GM18951 (cell line): ENCODE measurements around the gene PEX19.

Experiments used
- POLR2A ChIP-seq: IDR thresholded peaks from 4 replicates; pipeline ENCODE4 v1.6.1; 2011; ENCODE audit warnings: mild to moderate bottlenecking; ENCODE audit not compliant: insufficient read length, insufficient read depth; ENCODE audit errors: extremely low read depth
- in situ Hi-C: fragments of 300-500 bp; cut with MboI; formaldehyde crosslinking; loops from one replicate; pipeline ENCODE4 v1.12.0; 2022; ENCODE audit warnings: low sequenced_read_pairs, mixed read lengths, inconsistent platforms; ENCODE audit not compliant: unreplicated experiment

The PEX19 gene

GRCh38 chr1:160284782-160285344 is at the start of gene PEX19:
PEX19 (minus strand) TSS chr1:160285133; CDS start chr1:160285124, 9 bp downstream.
- TF ChIP-seq POLR2A = peak; percentile 83

GRCh38 chr1:160332516-160332915 is 47.6 kb upstream of the PEX19 start:
- in situ Hi-C loops = no loop called here
- no peak for TF ChIP-seq POLR2A

More at GRCh38 chr1:160284782-160285344, at the start of gene PEX19:
- in situ Hi-C loops = no loop called here

GRCh38 chr1:160330119-160330518 is 45.2 kb upstream of the PEX19 start:
- no peak for TF ChIP-seq POLR2A
- in situ Hi-C loops = no loop called here

GRCh38 chr1:160328184-160328583 is 43.3 kb upstream of the PEX19 start:
- no peak for TF ChIP-seq POLR2A
- in situ Hi-C loops = no loop called here

GRCh38 chr1:160326418-160326817 is 41.5 kb upstream of the PEX19 start:
- no peak for TF ChIP-seq POLR2A
- in situ Hi-C loops = no loop called here

- in situ Hi-C loops = no loop called here
- TF ChIP-seq POLR2A = no peak
Measured at GRCh38 chr1:160325252-160325651, 40.3 kb upstream of the PEX19 start.

GRCh38 chr1:160322831-160323230 is 37.9 kb upstream of the PEX19 start:
- in situ Hi-C loops = no loop called here
- no peak for TF ChIP-seq POLR2A

GRCh38 chr1:160315359-160315758 is 30.4 kb upstream of the PEX19 start:
- TF ChIP-seq POLR2A = no peak
- in situ Hi-C loops = no loop called here

- in situ Hi-C loops = no loop called here
- no peak for TF ChIP-seq POLR2A
Measured at GRCh38 chr1:160309571-160309970, 24.6 kb upstream of the PEX19 start.

- in situ Hi-C loops = no loop called here
- TF ChIP-seq POLR2A = no peak
Measured at GRCh38 chr1:160309185-160309557, 24.2 kb upstream of the PEX19 start.

- no peak for TF ChIP-seq POLR2A
- in situ Hi-C loops = no loop called here
Measured at GRCh38 chr1:160308451-160309184, 23.7 kb upstream of the PEX19 start.

- in situ Hi-C loops = no loop called here
- TF ChIP-seq POLR2A = no peak
Measured at GRCh38 chr1:160307118-160307791, 22.3 kb upstream of the PEX19 start.

- in situ Hi-C loops = no loop called here
- TF ChIP-seq POLR2A = no peak
Measured at GRCh38 chr1:160300173-160300572, 15.2 kb upstream of the PEX19 start.

GRCh38 chr1:160296036-160296435 is 11.1 kb upstream of the PEX19 start:
- in situ Hi-C loops = no loop called here
- no peak for TF ChIP-seq POLR2A
